Measurements from ENCODE around the gene MAGEE2.
"Not testable (repeated sequence)": the region's sequence is repeated elsewhere in the genome, so short reads cannot be mapped to it uniquely, and the experiment has no call there.

The MAGEE2 gene, protein sequence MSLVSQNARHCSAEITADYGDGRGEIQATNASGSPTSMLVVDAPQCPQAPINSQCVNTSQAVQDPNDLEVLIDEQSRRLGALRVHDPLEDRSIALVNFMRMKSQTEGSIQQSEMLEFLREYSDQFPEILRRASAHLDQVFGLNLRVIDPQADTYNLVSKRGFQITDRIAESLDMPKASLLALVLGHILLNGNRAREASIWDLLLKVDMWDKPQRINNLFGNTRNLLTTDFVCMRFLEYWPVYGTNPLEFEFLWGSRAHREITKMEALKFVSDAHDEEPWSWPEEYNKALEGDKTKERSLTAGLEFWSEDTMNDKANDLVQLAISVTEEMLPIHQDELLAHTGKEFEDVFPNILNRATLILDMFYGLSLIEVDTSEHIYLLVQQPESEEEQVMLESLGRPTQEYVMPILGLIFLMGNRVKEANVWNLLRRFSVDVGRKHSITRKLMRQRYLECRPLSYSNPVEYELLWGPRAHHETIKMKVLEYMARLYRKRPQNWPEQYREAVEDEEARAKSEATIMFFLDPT

DNA sequence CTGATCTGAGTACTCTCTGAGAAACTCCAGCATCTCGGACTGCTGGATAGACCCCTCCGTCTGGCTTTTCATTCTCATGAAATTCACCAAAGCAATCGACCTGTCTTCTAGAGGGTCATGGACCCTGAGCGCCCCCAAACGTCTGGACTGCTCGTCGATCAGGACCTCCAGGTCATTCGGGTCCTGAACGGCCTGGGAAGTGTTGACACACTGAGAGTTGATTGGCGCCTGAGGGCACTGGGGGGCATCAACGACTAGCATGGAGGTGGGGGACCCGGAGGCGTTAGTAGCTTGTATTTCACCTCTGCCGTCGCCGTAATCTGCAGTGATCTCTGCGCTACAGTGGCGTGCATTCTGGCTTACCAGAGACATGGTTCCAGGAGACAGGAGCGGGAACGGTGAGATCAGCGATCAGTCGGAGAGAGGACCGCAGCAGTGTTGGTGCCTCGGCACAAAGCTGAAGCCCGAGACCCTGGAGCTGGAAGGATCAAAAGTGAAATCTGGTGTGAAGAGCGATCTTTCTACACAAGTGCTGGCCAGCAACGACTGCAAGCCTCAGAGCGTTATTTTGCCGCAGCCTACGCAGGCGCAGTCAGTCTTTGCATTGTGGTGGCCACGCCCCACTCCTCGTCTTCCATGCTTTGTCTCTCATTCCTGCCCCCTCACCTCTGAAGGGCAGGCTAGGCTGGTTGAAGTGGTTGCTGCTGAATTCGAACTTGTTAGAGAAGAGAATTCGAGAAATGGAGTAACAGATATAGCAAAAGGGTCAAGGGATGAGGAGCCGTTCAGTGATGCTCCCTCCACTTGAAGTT is at the start of gene MAGEE2:
Gene MAGEE2, minus strand, starts transcription at position 575 of the 812 bp plus-strand sequence. Its CDS starts 203 bp downstream, at position 372.
- no peak within 1 kb of the TSS for H3K4me3 ChIP-seq (replicated peaks; ENCODE audit: low read depth, low read length)
- TF ChIP-seq, protein P1, sequence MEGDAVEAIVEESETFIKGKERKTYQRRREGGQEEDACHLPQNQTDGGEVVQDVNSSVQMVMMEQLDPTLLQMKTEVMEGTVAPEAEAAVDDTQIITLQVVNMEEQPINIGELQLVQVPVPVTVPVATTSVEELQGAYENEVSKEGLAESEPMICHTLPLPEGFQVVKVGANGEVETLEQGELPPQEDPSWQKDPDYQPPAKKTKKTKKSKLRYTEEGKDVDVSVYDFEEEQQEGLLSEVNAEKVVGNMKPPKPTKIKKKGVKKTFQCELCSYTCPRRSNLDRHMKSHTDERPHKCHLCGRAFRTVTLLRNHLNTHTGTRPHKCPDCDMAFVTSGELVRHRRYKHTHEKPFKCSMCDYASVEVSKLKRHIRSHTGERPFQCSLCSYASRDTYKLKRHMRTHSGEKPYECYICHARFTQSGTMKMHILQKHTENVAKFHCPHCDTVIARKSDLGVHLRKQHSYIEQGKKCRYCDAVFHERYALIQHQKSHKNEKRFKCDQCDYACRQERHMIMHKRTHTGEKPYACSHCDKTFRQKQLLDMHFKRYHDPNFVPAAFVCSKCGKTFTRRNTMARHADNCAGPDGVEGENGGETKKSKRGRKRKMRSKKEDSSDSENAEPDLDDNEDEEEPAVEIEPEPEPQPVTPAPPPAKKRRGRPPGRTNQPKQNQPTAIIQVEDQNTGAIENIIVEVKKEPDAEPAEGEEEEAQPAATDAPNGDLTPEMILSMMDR (IDR thresholded peaks at IDR 0.05; ENCODE audit: low read depth, low read length, missing control alignments): no peak
- no peak for DNase-seq (ENCODE audit: extremely low read depth, low read depth)

- TF ChIP-seq, protein P1 (IDR thresholded peaks at IDR 0.05; ENCODE audit: low read depth, low read length, missing control alignments): no peak
- DNase-seq (ENCODE audit: extremely low read depth, low read depth): no peak
- H3K4me3 ChIP-seq (replicated peaks; ENCODE audit: low read depth, low read length): no peak overlapping the region
Observed at GRCh38 chrX:75786290-75786689, 1.2 kb upstream of the MAGEE2 start.

- H3K4me3 ChIP-seq (replicated peaks; ENCODE audit: low read depth, low read length): no peak overlapping the region
- DNase-seq (ENCODE audit: extremely low read depth, low read depth): no peak
- TF ChIP-seq, protein P1 (IDR thresholded peaks at IDR 0.05; ENCODE audit: low read depth, low read length, missing control alignments): no peak
Observed at GRCh38 chrX:75781611-75782010, 3.4 kb downstream of the MAGEE2 start.

GRCh38 chrX:75768063-75768462 is 17.0 kb downstream of the MAGEE2 start:
- H3K4me3 ChIP-seq (replicated peaks; ENCODE audit: low read depth, low read length); DNase-seq (ENCODE audit: extremely low read depth, low read depth): not testable (repeated sequence)

DNA sequence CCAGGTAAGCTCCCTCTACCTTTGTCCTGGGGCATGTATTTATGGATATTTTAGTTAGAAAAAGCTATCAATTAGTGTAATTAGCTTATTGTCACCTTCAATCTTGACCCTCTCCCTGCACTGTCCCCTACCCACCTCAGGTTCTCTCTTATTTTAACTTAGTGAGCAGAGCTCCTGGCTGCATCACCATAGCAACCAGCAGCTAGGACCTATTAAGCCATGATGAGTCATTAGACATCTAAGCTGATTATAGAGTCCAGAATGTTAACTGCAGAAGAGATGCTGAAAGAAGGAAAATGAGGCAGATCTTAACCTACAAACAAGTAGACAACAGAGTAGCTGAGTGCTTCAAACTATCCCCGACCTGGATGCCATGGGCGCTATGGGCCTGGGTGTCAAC is 36.6 kb downstream of the MAGEE2 start:
- DNase-seq (ENCODE audit: extremely low read depth, low read depth): no peak
- H3K4me3 ChIP-seq (replicated peaks; ENCODE audit: low read depth, low read length): no peak overlapping the region
- TF ChIP-seq, protein P1 (IDR thresholded peaks at IDR 0.05; ENCODE audit: low read depth, low read length, missing control alignments): no peak

- TF ChIP-seq, protein P1 (IDR thresholded peaks at IDR 0.05; ENCODE audit: low read depth, low read length, missing control alignments): no peak
- H3K4me3 ChIP-seq (replicated peaks; ENCODE audit: low read depth, low read length): peak overlapping the region; percentile 30
- DNase-seq (ENCODE audit: extremely low read depth, low read depth): no peak
Observed at GRCh38 chrX:75746891-75747639, 38.0 kb downstream of the MAGEE2 start.

Measured in HFF-Myc (cell line).